ENCODE results near the gene PTCD2.

GRCh38 chr5:72326306-72326649 lies 6.1 kb downstream of the PTCD2 start:
- TF ChIP-seq MBD2 (IDR thresholded peaks at IDR 0.05; ENCODE audit: borderline replicate concordance, low read depth), result no peak
- no peak for TF ChIP-seq ZEB2 (IDR thresholded peaks at IDR 0.05)
- TF ChIP-seq CTCF (IDR thresholded peaks at IDR 0.05 in 2 of 3, conservative IDR thresholded peaks at IDR 0.05 in 1 of 3; ENCODE audit: insufficient read depth in 2 of 3, low read depth in 1 of 3, low read length in 3 of 3), result no peak
- no peak for TF ChIP-seq NCOR1 (IDR thresholded peaks at IDR 0.05)
- no peak for TF ChIP-seq MAX (CRISPR knock-in tag; IDR thresholded peaks at IDR 0.05)
- TF ChIP-seq BRF1 (IDR thresholded peaks at IDR 0.05; ENCODE audit: borderline replicate concordance, extremely low read depth, insufficient read length), result no peak
